Metanephros (tissue), 1 donor: Measurements from ENCODE around the gene A2ML1. TPM values are rescaled to one million over a fixed set of nuclear protein-coding genes. Genes with fewer than 3 reads are reported as not detected.

ENCODE experiments used
- total RNA-seq: library from RNA; depleted of rRNA; stranded (reverse); fragments of >200 nt; gene quantifications from one replicate; pipeline ENCODE4 v1.2.3, GENCODE V29; 2014

A2ML1 gene
- total RNA-seq, result 0.93 TPM

GRCh38 chr12:8822298-8822697 is at the start of gene A2ML1:
A2ML1 (plus strand) TSS chr12:8822621; CDS start chr12:8822652, 31 bp downstream.

DNA sequence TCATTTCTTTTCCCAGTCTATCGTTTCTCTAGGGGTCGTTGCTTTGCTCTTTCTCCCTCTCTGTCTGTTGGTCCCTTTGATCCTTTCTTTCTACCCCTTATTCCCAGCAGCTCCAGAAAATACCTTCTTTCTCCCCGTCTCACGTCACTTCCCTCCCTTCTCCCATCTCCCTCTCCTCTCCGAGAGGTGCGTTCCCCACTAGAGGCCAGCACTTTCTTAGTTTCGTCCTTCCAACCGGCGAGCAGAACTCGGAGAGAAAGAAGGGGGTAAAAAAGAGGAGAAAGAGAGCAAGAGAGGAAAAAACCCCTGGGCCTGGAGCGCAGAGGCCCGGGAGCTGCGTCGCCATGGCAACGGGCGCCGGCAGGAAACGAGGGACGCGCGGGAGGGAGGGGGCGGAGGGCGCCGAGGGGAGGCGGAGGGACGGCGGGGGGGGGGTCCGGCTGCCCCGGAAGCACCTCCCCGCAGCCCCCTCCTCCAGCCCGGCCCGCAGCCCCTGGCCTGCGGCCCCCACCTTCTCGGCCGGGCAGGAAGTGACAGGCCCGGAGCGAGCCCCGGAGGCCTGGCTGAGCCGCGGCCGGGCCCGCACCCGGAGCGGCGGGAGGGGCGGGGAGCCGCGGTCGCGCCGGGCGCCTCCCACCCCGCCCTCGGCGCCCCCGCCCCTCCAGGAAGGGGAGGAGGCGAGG is 91.8 kb downstream of the A2ML1 start, which contains the start of gene PHC1:
Gene PHC1 (plus strand): TSS at position 477 of the 683 bp plus-strand sequence. CDS start 3,169 bp downstream, outside the sequence.

Other genes with a start within 250 kb of the A2ML1 start
- gene AICDA, start 209.8 kb upstream of the A2ML1 start, total RNA-seq, result 0.23 TPM
- 42.2 TPM for gene MFAP5, start 159.8 kb upstream of the A2ML1 start, total RNA-seq
- gene RIMKLB, start 124.6 kb upstream of the A2ML1 start, total RNA-seq, result 69.1 TPM
- 85.9 TPM for gene PHC1, start 91.9 kb downstream of the A2ML1 start, total RNA-seq
- gene M6PR, start 127.0 kb downstream of the A2ML1 start, total RNA-seq, result 80.2 TPM
- 3.9 TPM for gene KLRG1, start 166.9 kb downstream of the A2ML1 start, total RNA-seq